IMR-90 (cell line): Measurements from ENCODE around the gene C1QTNF1. TPM values are rescaled to one million over a fixed set of nuclear protein-coding genes. Genes with fewer than 3 reads are reported as not detected.

Experiments used
- ATAC-seq: fragments of 200-7000 bp; cut with Tn5 transposase; 2 replicates; pipeline ENCODE4 v1.9.1; 2020; ENCODE audit warnings: low read depth, mild to moderate bottlenecking, moderate library complexity
- BruUV-seq: library from RNA; stranded (reverse); fragments of 400-500 nt; replicated peaks from 2 replicates; lab custom pipeline; 2021; lab: Mats Ljungman, UMichigan
- CTCF ChIA-PET: fragments of 300-600 bp; formaldehyde crosslinking; extraction: SDS; loops from one replicate; lab custom pipeline; 2021; ENCODE audit warnings: antibody characterized with exemption; lab: Yijun Ruan, JAX
- POLR2A ChIA-PET: fragments of 300-600 bp; sonication (Branson Sonifier 250); formaldehyde crosslinking; loops from one replicate; lab custom pipeline; 2022; ENCODE audit warnings: antibody characterized with exemption; ENCODE audit not compliant: unreplicated experiment; lab: Charles Lee
- DNase-seq: peaks from one replicate; pipeline ENCODE4 v3.0.0; 2013
- H2AFZ ChIP-seq: replicated peaks from 2 replicates; pipeline ENCODE3; 2013; ENCODE audit warnings: low read length, mild to moderate bottlenecking; ENCODE audit not compliant: poor library complexity
- H2AK5ac ChIP-seq: 2 replicates; pipeline ENCODE4 v1.6.1; 2013; ENCODE audit warnings: low read depth, low read length, inconsistent platforms
- H2AK9ac ChIP-seq: replicated peaks from 2 replicates; pipeline ENCODE3; 2013; ENCODE audit warnings: mild to moderate bottlenecking, low read depth, low read length, moderate library complexity; ENCODE audit not compliant: poor library complexity
- H2BK120ac ChIP-seq: 2 replicates; pipeline ENCODE4 v1.6.1; 2013; ENCODE audit warnings: low read depth, low read length, inconsistent platforms
- H2BK15ac ChIP-seq: 3 replicates; pipeline ENCODE4 v1.6.1; 2013; ENCODE audit warnings: low read depth, low read length, inconsistent platforms
- H2BK20ac ChIP-seq: 2 replicates; pipeline ENCODE4 v1.6.1; 2013; ENCODE audit warnings: low read depth, mild to moderate bottlenecking, inconsistent platforms, low read length, moderate library complexity
- H2BK5ac ChIP-seq: 2 replicates; pipeline ENCODE4 v1.6.1; 2013; ENCODE audit warnings: mild to moderate bottlenecking, low read depth, low read length, inconsistent platforms; ENCODE audit not compliant: poor library complexity, severe bottlenecking
- H3K14ac ChIP-seq: replicated peaks from 2 replicates; pipeline ENCODE4 v1.6.1; 2013; ENCODE audit warnings: low read depth, low read length, inconsistent platforms
- H3K18ac ChIP-seq: 2 replicates; pipeline ENCODE4 v1.6.1; 2013; ENCODE audit warnings: low read depth, low read length, control low read depth
- H3K23ac ChIP-seq: 2 replicates; pipeline ENCODE4 v1.6.1; 2013; ENCODE audit warnings: low read depth, low read length, inconsistent platforms
- H3K27ac ChIP-seq: 2 replicates; pipeline ENCODE4 v1.5.1; 2013; ENCODE audit warnings: mild to moderate bottlenecking, control low read depth, low read length; ENCODE audit not compliant: insufficient read depth
- H3K27me3 ChIP-seq: 2 replicates; pipeline ENCODE4 v1.6.1; 2013; ENCODE audit warnings: low read length; ENCODE audit not compliant: control insufficient read depth, insufficient read depth
- H3K36me3 ChIP-seq: 2 replicates; pipeline ENCODE4 v1.6.1; 2013; ENCODE audit warnings: low read length, mixed read lengths; ENCODE audit not compliant: control insufficient read depth, insufficient read depth
- H3K4ac ChIP-seq: 2 replicates; pipeline ENCODE4 v1.6.1; 2013; ENCODE audit warnings: low read depth, low read length, inconsistent platforms
- H3K4me1 ChIP-seq: 2 replicates; pipeline ENCODE4 v1.6.1; 2013; ENCODE audit warnings: low read length, mixed read lengths; ENCODE audit not compliant: control insufficient read depth, insufficient read depth
- H3K4me2 ChIP-seq: 2 replicates; pipeline ENCODE4 v1.6.1; 2013; ENCODE audit warnings: low read depth, mild to moderate bottlenecking, control low read depth, low read length, moderate library complexity
- H3K4me3 ChIP-seq: 2 replicates; pipeline ENCODE4 v1.5.1; 2013; ENCODE audit warnings: low read depth, mild to moderate bottlenecking, control low read depth, low read length, moderate library complexity; ENCODE audit not compliant: insufficient read depth
- H3K56ac ChIP-seq: 2 replicates; pipeline ENCODE4 v1.6.1; 2013; ENCODE audit warnings: low read length, inconsistent platforms; ENCODE audit not compliant: insufficient read depth; ENCODE audit errors: extremely low read depth
- H3K79me1 ChIP-seq, 2 experiments: 2 replicates each; pipeline ENCODE4 v1.6.1; 2013; ENCODE audit warnings: low read length in 2 of 2, inconsistent platforms in 1 of 2, low read depth in 1 of 2
- H3K9ac ChIP-seq: 2 replicates; pipeline ENCODE4 v1.6.1; 2013; ENCODE audit warnings: low read depth, low read length, control low read depth
- H3K9me1 ChIP-seq: 2 replicates; pipeline ENCODE4 v1.6.1; 2013; ENCODE audit warnings: low read length, inconsistent platforms; ENCODE audit not compliant: insufficient read depth
- H3K9me3 ChIP-seq: 2 replicates; pipeline ENCODE4 v1.6.1; 2013; ENCODE audit warnings: low read length; ENCODE audit not compliant: control insufficient read depth, insufficient read depth
- H4K20me1 ChIP-seq: 2 replicates; pipeline ENCODE4 v1.6.1; 2013; ENCODE audit warnings: low read length, inconsistent platforms; ENCODE audit not compliant: insufficient read depth
- H4K5ac ChIP-seq: 2 replicates; pipeline ENCODE4 v1.6.1; 2013; ENCODE audit warnings: mild to moderate bottlenecking, low read depth, low read length, control low read depth
- H4K8ac ChIP-seq, 2 experiments: 2 replicates each; pipeline ENCODE4 v1.6.1; 2013; ENCODE audit warnings: low read depth in 2 of 2, low read length in 2 of 2, control low read depth in 1 of 2, inconsistent platforms in 1 of 2
- H4K91ac ChIP-seq: 2 replicates; pipeline ENCODE4 v1.6.1; 2013; ENCODE audit warnings: low read depth, low read length, inconsistent platforms; ENCODE audit not compliant: insufficient read depth
- BHLHE40 ChIP-seq: fragments of 150-350 bp; IDR thresholded peaks from 2 replicates; pipeline ENCODE4 v1.6.1; 2016; ENCODE audit warnings: mild to moderate bottlenecking, low read depth, low read length
- FOS ChIP-seq: fragments of 150-350 bp; IDR thresholded peaks from 2 replicates; pipeline ENCODE4 v1.6.1; 2016; ENCODE audit warnings: low read depth, low read length
- MAFK ChIP-seq: IDR thresholded peaks from 2 replicates; pipeline ENCODE4 v1.6.1; 2012; ENCODE audit warnings: low read depth, low read length, improper control_type of control experiment
- POLR2A ChIP-seq: IDR thresholded peaks from 2 replicates; pipeline ENCODE4 v1.6.1; 2012; ENCODE audit warnings: mild to moderate bottlenecking, low read depth, low read length
- RCOR1 ChIP-seq: IDR thresholded peaks from 2 replicates; pipeline ENCODE4 v1.6.1; 2012; ENCODE audit warnings: mild to moderate bottlenecking, low read length, improper control_type of control experiment; ENCODE audit not compliant: insufficient replicate concordance
- SMC3 ChIP-seq: fragments of 150-350 bp; IDR thresholded peaks from 2 replicates; pipeline ENCODE4 v1.6.1; 2016; ENCODE audit warnings: low read depth, mild to moderate bottlenecking, antibody characterized with exemption, low read length, moderate library complexity
- WGBS, 2 experiments: methylation state at CpG; one replicate each; pipeline versions ENCODE4 v1.1.5 to v1.1.7; 2013; ENCODE audit warnings: missing lambda C conversion rate in 2 of 2; ENCODE audit not compliant: insufficient read length in 1 of 2; ENCODE audit errors: extremely low coverage in 2 of 2; 5-methylcytosine and 5-hydroxymethylcytosine counted together
- dilution Hi-C: fragments of 300-500 bp; cut with HindIII; formaldehyde crosslinking; loops from one replicate; pipeline ENCODE4 v1.14.3; 2018; ENCODE audit warnings: low sequenced_read_pairs; ENCODE audit not compliant: unreplicated experiment
- in situ Hi-C: fragments of 300-500 bp; cut with MboI; formaldehyde crosslinking; loops from 3 replicates; pipeline ENCODE4 v1.14.3; 2019; ENCODE audit warnings: low sequenced_read_pairs, inconsistent platforms, mixed read lengths
- intact Hi-C: fragments of 100-400 bp; cut with micrococcal nuclease; formaldehyde crosslinking; loops from 2 replicates; pipeline ENCODE4 v1.10.0; 2022
- polyA plus RNA-seq, 3 experiments: library from polyadenylated mRNA; depleted of rRNA; stranded (reverse); fragments of >200 nt; gene quantifications; 2 replicates each; pipeline ENCODE4 v1.2.3, GENCODE V29; 2012; ENCODE audit warnings: low replicate concordance in 1 of 3
- total RNA-seq: library from RNA; depleted of rRNA; stranded (reverse); fragments of >200 nt; gene quantifications from 2 replicates; pipeline ENCODE4 v1.2.3, GENCODE V29; 2012

Gene C1QTNF1
- total and polyA plus RNA-seq, 2 of the 4 experiments (the other 2 are of a cell fraction), result 3.4 to 8.4 TPM

DNA sequence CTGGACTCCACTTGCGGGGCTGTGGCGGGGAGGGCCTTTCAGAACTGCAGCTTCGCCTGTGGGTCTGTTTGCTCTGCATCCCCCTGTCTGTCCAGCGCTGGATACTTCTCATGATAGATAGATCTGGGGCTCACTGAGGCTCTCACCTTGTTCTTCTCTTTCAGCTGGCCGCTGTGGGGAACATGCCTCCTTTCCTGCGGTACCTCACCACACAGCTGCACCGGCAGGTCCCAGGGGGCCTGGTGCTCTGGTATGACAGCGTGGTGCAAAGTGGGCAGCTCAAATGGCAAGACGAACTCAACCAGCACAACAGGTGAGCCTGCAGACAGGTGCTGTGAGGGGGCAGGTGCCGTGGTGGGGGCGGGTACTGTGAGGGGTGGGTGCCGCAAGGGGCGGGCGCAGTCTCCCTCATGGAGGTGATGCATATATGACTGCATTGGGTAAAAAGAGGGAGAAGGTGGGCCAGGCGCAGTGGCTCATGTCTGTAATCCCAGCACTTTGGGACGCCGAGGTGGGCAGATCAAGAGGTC, 56.9 kb downstream of the C1QTNF1 start:
- no peak for ATAC-seq
- Histone ChIP-seq H3K4ac (no peak overlapping the region), H2AFZ (no peak overlapping the region), H3K23ac (no peak overlapping the region), H3K14ac (no peak overlapping the region), H2BK15ac (no peak overlapping the region), H3K4me2 (no peak overlapping the region), H4K20me1 (0 out of 2 replicates have a peak, but pooled peaks cover 4% of the 10 kb centered on the region), H4K91ac (no peak overlapping the region), H3K4me1 (no peaks in the 10 kb centered on the region), H4K8ac (no peak overlapping the region), H3K4me3 (no peak overlapping the region), H2AK9ac (no peak overlapping the region), H2AK5ac (no peak overlapping the region), H3K36me3 (peaks cover 38% of the 10 kb centered on the region), H3K9ac (no peak overlapping the region), H2BK5ac (no peak overlapping the region), H2BK120ac (no peak overlapping the region), H4K5ac (no peak overlapping the region), H3K9me1 (no peaks in the 10 kb centered on the region; the same call in 1 of the 2 replicates), H3K79me1 (peaks cover 0 to 7% of the 10 kb centered on the region in 2 experiments; a peak in 2 of 4 replicates), H3K18ac (no peak overlapping the region), H2BK20ac (no peak overlapping the region), H3K56ac (no peak overlapping the region), H3K27me3 (no peaks in the 10 kb centered on the region), H3K27ac (no peak overlapping the region), H3K9me3 (no peaks in the 10 kb centered on the region)
- DNase-seq, result no peak
- 100% methylated on average over 8 of the region's 17 CpGs; no CpG with 5 or more reads in 1 of the 2 experiments for whole genome bisulfite sequencing, 2 experiments
- in situ Hi-C loops (loop anchor here (5.0 to 25.0 kb wide), 3 partner anchors 59 to 631 kb away; partner anchors contain the start of gene C1QTNF1), dilution Hi-C loops (no loop called here), intact Hi-C loops (no loop called here)
- TF ChIP-seq RCOR1, result no peak
- TF ChIP-seq POLR2A, result no peak
- no peak for TF ChIP-seq MAFK
- TF ChIP-seq FOS, result no peak
- no peak for TF ChIP-seq SMC3
- no peak for TF ChIP-seq BHLHE40
- ChIA-PET CTCF (no interaction called here), POLR2A (interaction anchor here (0.5 kb wide), 1 partner anchor 21 kb away, joined by 3 read pairs; no protein-coding TSS in a partner anchor)
- BruUV-seq, result no TSS peak
